GM12875 (cell line): ENCODE results near the gene KIF1A.

Experiments used
- H3K4me3 ChIP-seq: one replicate; pipeline ENCODE4 v1.5.1; 2011; ENCODE audit warnings: low read depth, low read length, control low read depth
- CTCF ChIP-seq: IDR thresholded peaks from 2 replicates; pipeline ENCODE4 v1.5.1; 2011; ENCODE audit warnings: low read depth, mild to moderate bottlenecking, control low read depth, inconsistent platforms, low read length, moderate library complexity, borderline replicate concordance; ENCODE audit not compliant: insufficient read depth

KIF1A gene

GRCh38 chr2:240786871-240787311 lies 33.1 kb downstream of the KIF1A start:
- TF ChIP-seq CTCF = no peak
- no peak overlapping the region for H3K4me3 ChIP-seq

GRCh38 chr2:240786355-240786841 lies 33.6 kb downstream of the KIF1A start:
- TF ChIP-seq CTCF = no peak
- no peak overlapping the region for H3K4me3 ChIP-seq

- H3K4me3 ChIP-seq = no peak overlapping the region
- TF ChIP-seq CTCF = no peak
Measured at GRCh38 chr2:240785424-240786335, 34.3 kb downstream of the KIF1A start.

GRCh38 chr2:240784629-240785423 lies 35.2 kb downstream of the KIF1A start:
- H3K4me3 ChIP-seq = no peak overlapping the region
- no peak for TF ChIP-seq CTCF

- TF ChIP-seq CTCF = no peak
- no peak overlapping the region for H3K4me3 ChIP-seq
Measured at GRCh38 chr2:240783819-240784621, 36.0 kb downstream of the KIF1A start.

GRCh38 chr2:240782886-240783818 lies 36.9 kb downstream of the KIF1A start:
- TF ChIP-seq CTCF = no peak
- no peak overlapping the region for H3K4me3 ChIP-seq
